Measurements from ENCODE around the gene IL36A.

DNA sequence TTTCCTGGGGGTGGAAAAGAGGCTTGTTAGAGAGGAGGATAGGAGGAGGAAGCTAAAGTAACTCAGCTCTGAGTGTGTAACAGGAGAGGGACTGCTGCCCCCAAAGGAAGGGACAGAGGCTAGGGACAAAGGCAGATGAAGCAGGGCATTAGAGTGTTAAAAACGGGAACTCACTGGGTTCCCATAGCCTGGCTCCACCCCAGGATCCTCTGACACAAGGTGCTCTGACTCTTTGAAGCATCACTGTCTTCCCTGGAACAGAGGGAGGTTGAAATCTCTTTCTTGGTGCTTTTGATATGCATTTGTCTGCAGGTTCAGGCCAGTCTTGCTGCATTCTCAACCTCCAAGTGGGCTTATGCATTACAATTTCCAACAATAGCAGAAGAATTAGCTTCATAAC lies 22.9 kb downstream of the IL36A start:
- no peak for TF ChIP-seq CTCF (conservative IDR thresholded peaks at IDR 0.05; ENCODE audit: low read depth, low read length)
- no peak for TF ChIP-seq EZH2 (IDR thresholded peaks at IDR 0.05; ENCODE audit: borderline replicate concordance, low read depth, low read length, poor library complexity, severe bottlenecking)

All from A673 (cell line).